Stomach (tissue), 9 donors: ENCODE results near the gene STARD8. TPM values are rescaled to one million over a fixed set of nuclear protein-coding genes. Genes with fewer than 3 reads are reported as not detected.
A peak's percentile ranks its signal among the peaks of the same experiment; 100 is the strongest.

ENCODE experiments used
- DNase-seq, 2 donors: peaks; one replicate each; pipeline versions ENCODE4 v3.0.0 to v3.0.0-alpha.2; 2013 to 2019
- H3K27ac ChIP-seq, 5 donors: fragments of 200-600 bp in 4 of 5; sonication (generic) in 4 of 5; one replicate each; pipeline ENCODE4 v1.5.1; 2013 to 2019; ENCODE audit warnings: mild to moderate bottlenecking in 1 of 5, moderate library complexity in 1 of 5
- H3K27me3 ChIP-seq, 3 donors: fragments of 200-600 bp; sonication (generic); one replicate each; pipeline ENCODE4 v1.5.1; 2017 to 2019; ENCODE audit warnings: mixed run types in 1 of 3
- H3K36me3 ChIP-seq, 4 donors: fragments of 200-600 bp; sonication (generic); 1 replicate in 3 of 4; 2 replicates in 1 of 4; pipeline ENCODE4 v1.5.1; 2016 to 2019
- H3K4me1 ChIP-seq, 4 donors: fragments of 200-600 bp; sonication (generic); one replicate each; pipeline ENCODE4 v1.5.1; 2016 to 2019
- H3K4me3 ChIP-seq, 4 donors: fragments of 200-600 bp; sonication (generic) in 3 of 4; one replicate each; pipeline ENCODE4 v1.5.1; 2016 to 2019; ENCODE audit warnings: mild to moderate bottlenecking in 1 of 4
- H3K9me3 ChIP-seq, 4 donors: fragments of 200-600 bp; sonication (generic); one replicate each; pipeline ENCODE4 v1.5.1; 2016 to 2019
- EP300 ChIP-seq: sonication (generic); formaldehyde crosslinking; IDR thresholded peaks from one replicate; pipeline ENCODE4 v1.6.1; 2017; ENCODE audit warnings: antibody characterized with exemption
- POLR2A ChIP-seq, 4 donors: fragments of 450-650 bp; IDR thresholded peaks; one replicate each; pipeline ENCODE4 v1.6.1; 2016; ENCODE audit warnings: antibody characterized with exemption in 4 of 4, control low read depth in 2 of 4, mild to moderate bottlenecking in 1 of 4, moderate library complexity in 1 of 4
- POLR2AphosphoS5 ChIP-seq, 3 donors: sonication (generic); formaldehyde crosslinking; IDR thresholded peaks; one replicate each; pipeline ENCODE4 v1.6.1; 2016; ENCODE audit warnings: antibody characterized with exemption in 3 of 3
- WGBS, 5 donors: extraction: QIAGEN DNeasy Blood & Tissue Kit in 3 of 5; methylation state at CpG; one replicate each; pipeline versions ENCODE4 v1.1.5 to v1.1.7; 2013 to 2018; 5-methylcytosine and 5-hydroxymethylcytosine counted together
- intact Hi-C: fragments of 100-400 bp; cut with DNase I; formaldehyde crosslinking; loops from one replicate; pipeline ENCODE4 v1.15.1; 2023; ENCODE audit warnings: low total_unique reads
- polyA plus RNA-seq, 3 donors: library from polyadenylated mRNA; stranded (reverse); fragments of 200-250 nt; gene quantifications; one replicate each; pipeline ENCODE4 v1.2.3, GENCODE V29; 2013
- total RNA-seq, 5 donors: library from RNA; depleted of rRNA; stranded (reverse); fragments of >200 nt; gene quantifications; one replicate each; pipeline versions ENCODE4 v1.1.0 to v1.2.3, GENCODE V29; 2014 to 2016
- TF ChIP-seq, protein P1 (sequence below), 7 experiments: fragments of 450-650 bp in 4 of 7; fragments of 200-600 bp in 3 of 7; sonication (generic) in 3 of 7; IDR thresholded peaks; one replicate each; pipeline ENCODE4 v1.5.1; 2016 to 2019; ENCODE audit warnings: antibody characterized with exemption in 7 of 7, control low read depth in 2 of 7, mild to moderate bottlenecking in 1 of 7
- donor health status: healthy with polysubstance abuse.
- donor health status: Bipolar disorder and iron deficiency.
- donor health status: healthy.

STARD8 gene
- total and polyA plus RNA-seq, 8 donors, result 0.93 to 7.4 (median 2.6) TPM

DNA sequence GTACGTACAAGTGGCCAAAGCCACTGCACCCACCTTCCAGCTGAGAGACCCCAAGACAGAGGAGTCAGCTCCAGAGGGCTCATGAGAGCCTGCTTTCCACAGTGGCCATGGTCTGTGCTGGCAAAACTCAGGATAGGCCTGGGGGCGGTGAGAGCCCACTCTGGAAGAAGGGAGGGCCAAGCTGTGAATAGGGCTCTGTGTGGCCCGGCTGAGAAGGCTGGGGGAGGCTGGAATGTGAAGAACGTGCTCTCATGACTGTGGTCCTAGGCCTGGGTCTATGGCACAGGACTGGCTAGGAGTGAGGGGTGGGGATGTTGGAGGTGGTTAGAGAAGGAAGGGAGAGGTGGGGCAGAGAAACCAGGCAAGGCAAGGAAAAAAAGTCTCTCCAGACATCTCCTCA, 13.3 kb downstream of the STARD8 start:
- 61 to 87% (median 86%) methylated on average over 4 of the region's 4 CpGs for WGBS, 5 donors

DNA sequence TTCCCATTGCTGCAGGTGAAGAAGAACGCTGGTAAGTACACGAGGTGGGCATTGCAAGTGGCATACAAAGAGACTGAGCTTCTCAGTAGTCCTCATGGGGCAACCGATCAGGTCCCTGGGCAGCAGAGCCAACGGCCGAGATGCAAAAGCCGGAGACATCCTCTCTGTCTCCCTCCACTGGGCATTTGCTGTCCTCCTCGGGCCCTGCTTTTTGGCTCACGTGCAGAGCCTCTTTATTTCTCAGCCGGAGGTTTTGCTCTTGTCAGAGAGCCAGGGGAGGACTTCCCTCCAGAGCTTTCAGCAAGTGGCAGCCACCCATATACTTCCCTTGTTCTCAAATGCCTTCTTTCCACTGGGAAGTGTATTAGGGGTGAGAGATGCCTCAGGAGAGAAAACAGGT, 18.0 kb downstream of the STARD8 start:
- Histone ChIP-seq H3K27ac (no peak overlapping the region), H3K4me1 (no peaks in the 10 kb centered on the region), H3K9me3 (no peaks in the 10 kb centered on the region), H3K4me3 (no peak overlapping the region), H3K27me3 (peaks cover 0 to 4% (median 0%) of the 10 kb centered on the region in 3 donors), H3K36me3 (no peaks in the 10 kb centered on the region)
- DNase-seq, result peak in 1 of 2 donors; percentile 31
- TF ChIP-seq, protein P1, sequence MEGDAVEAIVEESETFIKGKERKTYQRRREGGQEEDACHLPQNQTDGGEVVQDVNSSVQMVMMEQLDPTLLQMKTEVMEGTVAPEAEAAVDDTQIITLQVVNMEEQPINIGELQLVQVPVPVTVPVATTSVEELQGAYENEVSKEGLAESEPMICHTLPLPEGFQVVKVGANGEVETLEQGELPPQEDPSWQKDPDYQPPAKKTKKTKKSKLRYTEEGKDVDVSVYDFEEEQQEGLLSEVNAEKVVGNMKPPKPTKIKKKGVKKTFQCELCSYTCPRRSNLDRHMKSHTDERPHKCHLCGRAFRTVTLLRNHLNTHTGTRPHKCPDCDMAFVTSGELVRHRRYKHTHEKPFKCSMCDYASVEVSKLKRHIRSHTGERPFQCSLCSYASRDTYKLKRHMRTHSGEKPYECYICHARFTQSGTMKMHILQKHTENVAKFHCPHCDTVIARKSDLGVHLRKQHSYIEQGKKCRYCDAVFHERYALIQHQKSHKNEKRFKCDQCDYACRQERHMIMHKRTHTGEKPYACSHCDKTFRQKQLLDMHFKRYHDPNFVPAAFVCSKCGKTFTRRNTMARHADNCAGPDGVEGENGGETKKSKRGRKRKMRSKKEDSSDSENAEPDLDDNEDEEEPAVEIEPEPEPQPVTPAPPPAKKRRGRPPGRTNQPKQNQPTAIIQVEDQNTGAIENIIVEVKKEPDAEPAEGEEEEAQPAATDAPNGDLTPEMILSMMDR (IDR thresholded peaks at IDR 0.05), result no peak
- TF ChIP-seq POLR2A (IDR thresholded peaks at IDR 0.05) (no peak), POLR2AphosphoS5 (IDR thresholded peaks at IDR 0.05) (no peak), EP300 (no peak)
- intact Hi-C loops, result no loop called here
- 40 to 78% (median 47%) methylated on average over 6 to 9 of the region's 9 CpGs for WGBS, 5 donors

More for the DNA sequence above, 13.3 kb downstream of the STARD8 start:
- no peak for TF ChIP-seq EP300
- TF ChIP-seq POLR2AphosphoS5 (IDR thresholded peaks at IDR 0.05), result no peak
- no peak for TF ChIP-seq POLR2A (IDR thresholded peaks at IDR 0.05)
- TF ChIP-seq, protein P1 (IDR thresholded peaks at IDR 0.05), result no peak
- H3K27me3 ChIP-seq, result no peaks in the 10 kb centered on the region
- no peaks in the 10 kb centered on the region for H3K9me3 ChIP-seq
- no peak for DNase-seq
- H3K27ac ChIP-seq, result no peak overlapping the region
- H3K4me3 ChIP-seq, result no peak overlapping the region
- no peaks in the 10 kb centered on the region for H3K36me3 ChIP-seq
- intact Hi-C loops, result no loop called here
- no peaks in the 10 kb centered on the region for H3K4me1 ChIP-seq

DNA sequence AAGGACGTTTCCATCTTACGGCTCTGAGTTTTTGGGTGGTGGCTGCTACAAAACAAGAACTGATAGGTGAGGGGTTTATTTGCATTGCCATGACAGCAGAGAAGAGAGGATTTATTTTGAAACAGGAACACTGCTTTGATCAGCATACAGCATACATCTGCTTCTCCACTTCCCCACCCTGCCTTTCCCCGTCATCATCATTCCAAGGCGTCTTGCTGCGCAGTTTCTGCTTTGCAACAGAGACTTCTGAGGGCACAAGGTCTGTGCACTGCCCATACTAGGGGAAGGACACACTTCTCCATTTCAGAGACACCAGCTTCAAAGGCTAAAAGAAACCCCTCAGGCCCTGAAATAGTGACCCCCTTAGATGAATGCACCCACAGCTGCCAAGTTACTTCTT, 19.1 kb downstream of the STARD8 start:
- Histone ChIP-seq H3K27ac (no peak overlapping the region), H3K36me3 (no peaks in the 10 kb centered on the region), H3K4me3 (no peak overlapping the region), H3K27me3 (peaks cover 0 to 4% (median 0%) of the 10 kb centered on the region in 3 donors), H3K4me1 (no peaks in the 10 kb centered on the region), H3K9me3 (no peaks in the 10 kb centered on the region)
- 85 to 90% (median 88%) methylated on average over 5 of the region's 5 CpGs for WGBS, 5 donors
- intact Hi-C loops, result no loop called here
- no peak for TF ChIP-seq POLR2AphosphoS5 (IDR thresholded peaks at IDR 0.05)
- TF ChIP-seq EP300, result no peak
- TF ChIP-seq, protein P1 (IDR thresholded peaks at IDR 0.05), result no peak
- no peak for TF ChIP-seq POLR2A (IDR thresholded peaks at IDR 0.05)
- no peak for DNase-seq

DNA sequence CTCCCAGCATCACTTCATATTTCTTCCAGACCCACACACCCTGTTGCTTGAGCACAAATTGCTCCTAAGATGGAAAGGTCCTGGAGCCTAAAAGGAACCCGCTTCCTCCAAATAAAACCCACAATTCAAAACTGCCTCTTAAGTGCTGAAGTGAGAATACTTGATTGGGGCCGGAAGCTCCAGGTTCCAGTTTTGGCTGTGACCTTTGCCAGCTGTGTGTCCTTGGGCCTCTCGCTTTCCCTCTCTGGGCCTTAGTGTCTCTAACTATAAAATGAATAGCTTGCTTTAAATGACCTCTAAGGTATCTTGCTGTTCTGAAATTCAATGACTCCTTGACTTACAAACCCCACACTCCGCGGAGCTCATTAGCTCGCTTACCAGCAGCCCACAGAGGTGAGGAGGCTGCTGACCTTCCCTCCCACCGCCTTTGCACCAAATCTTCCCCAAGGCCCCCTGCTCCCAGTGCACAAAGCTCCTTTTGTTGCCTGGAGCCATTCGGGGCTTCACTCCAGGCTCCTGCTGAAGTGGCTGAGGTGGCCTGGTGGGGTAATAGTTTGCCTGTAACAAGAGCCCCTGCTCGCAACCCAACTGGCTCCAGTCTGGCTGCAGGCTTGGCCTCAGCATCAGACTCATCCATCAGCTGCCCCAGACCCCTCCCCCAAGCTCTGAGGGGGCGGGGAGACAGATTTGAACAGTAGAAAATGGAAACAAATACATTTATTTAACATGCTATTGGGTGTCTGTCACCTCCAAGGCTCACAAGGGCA, 21.8 kb downstream of the STARD8 start:
- Histone ChIP-seq H3K36me3 (no peaks in the 10 kb centered on the region), H3K4me3 (no peak overlapping the region), H3K27ac (no peak overlapping the region), H3K27me3 (peaks cover 0 to 4% (median 0%) of the 10 kb centered on the region in 3 donors), H3K9me3 (no peaks in the 10 kb centered on the region), H3K4me1 (no peaks in the 10 kb centered on the region)
- intact Hi-C loops, result no loop called here
- TF ChIP-seq, protein P1 (IDR thresholded peaks at IDR 0.05), result no peak
- TF ChIP-seq POLR2AphosphoS5 (IDR thresholded peaks at IDR 0.05), result no peak
- no peak for TF ChIP-seq POLR2A (IDR thresholded peaks at IDR 0.05)
- no peak for TF ChIP-seq EP300
- peak in 1 of 2 donors; percentile 31 for DNase-seq
- 60 to 77% (median 70%) methylated on average over 10 of the region's 10 CpGs for WGBS, 5 donors
